ENCODE data around the gene ZNF772.
"Not testable (repeated sequence)": the region's sequence is repeated elsewhere in the genome, so short reads cannot be mapped to it uniquely, and the experiment has no call there.

Gene ZNF772

DNA sequence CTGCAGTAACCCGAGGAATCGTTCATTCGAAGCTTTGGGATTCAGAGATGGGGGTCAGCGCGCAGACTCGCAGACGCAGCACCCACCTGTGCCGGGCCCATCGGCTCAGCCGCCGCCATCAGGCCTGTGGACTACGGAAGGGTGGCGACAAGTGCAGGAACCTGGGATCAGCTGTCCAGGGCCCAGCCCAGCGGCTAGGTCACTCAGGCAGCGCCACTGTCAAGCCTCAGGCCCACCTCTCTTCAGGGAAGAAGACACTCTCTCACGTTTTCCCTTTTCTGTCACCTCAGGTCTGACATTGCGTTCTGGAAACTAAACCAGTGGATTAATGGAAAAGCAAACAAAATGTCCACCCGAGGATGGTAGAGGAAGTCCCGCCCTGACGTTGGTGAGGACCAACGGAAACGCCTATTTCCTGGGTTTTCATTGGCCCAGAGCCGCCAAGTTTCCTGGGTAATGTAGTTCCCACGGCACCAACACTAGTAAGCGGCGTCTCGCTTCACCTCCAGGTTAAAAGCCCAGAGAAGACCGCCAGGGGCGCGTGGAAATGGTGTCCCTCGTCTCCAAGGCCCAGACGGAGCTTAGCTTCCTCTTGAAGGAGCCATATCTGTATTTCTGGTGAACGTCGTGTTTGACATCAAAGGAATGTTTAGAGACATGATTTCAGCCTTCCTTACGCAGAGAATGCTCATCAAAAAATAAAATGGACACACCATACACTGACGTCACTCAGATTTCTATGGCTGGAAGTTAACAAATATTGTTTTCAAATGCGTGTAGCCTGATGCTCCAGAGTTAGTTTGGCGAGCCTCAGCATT is at the start of gene ZNF772:
Gene ZNF772 (minus strand): TSS at position 376 of the 818 bp plus-strand sequence. CDS start 257 bp downstream, at position 119.
- peak; percentile 96 for FAIRE-seq

DNA sequence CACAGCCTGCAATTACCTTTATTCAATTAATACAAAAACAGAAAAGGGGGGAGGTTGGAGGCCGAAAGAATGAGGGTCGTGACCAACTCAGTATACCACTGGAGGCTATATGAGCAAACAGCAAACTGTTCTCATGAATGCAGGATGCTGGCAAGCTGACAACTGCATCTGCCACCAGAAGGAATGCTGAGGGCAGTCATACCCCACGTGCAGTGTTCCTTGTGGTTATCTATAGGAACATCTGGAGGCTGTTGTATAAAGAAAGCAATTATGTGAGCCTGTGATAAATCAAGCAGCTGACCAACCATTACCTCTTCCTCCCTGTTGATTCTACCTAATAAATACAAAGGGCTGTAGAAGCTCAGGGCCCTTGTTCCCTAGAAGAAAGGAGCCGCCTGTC is 40.7 kb upstream of the ZNF772 start:
- not testable (repeated sequence) for FAIRE-seq

DNA sequence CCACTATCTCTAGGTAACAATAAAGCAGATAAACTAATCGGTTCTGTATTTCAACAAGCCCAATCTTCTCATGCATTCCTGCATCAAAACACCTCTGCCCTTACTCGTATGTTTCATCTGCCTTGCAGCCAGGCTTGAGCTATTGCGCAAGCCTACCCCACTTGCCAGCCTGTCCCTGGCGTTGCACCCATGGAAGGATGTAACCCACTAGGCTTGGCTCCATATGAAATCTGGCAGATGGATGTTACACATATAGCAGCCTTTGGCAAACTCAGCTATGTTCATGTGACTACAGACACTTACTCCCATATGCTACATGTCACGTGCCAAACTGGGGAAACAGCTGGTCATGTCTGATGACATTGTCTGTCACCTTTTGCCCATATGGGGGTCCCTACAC is 37.9 kb upstream of the ZNF772 start:
- FAIRE-seq, result no peak

DNA sequence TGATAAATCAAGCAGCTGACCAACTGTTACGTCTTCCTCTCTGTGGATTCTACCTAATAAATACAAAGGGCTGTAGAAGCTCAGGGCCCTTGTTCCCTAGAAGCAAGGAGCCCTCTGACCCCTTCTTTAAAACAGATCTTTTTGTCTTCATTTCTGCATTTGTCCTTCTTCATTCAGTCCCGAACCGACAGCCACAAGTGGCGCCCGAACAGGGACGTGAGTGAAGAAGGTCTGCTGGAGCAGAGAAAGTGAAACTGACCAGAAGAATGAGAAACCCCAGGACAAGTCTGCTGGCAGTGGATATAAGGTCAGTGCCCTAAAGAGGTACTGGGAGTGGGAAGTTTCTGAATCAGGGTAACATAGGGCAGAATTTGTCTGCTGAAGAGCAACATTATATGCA is 35.5 kb upstream of the ZNF772 start:
- FAIRE-seq, result no peak

DNA sequence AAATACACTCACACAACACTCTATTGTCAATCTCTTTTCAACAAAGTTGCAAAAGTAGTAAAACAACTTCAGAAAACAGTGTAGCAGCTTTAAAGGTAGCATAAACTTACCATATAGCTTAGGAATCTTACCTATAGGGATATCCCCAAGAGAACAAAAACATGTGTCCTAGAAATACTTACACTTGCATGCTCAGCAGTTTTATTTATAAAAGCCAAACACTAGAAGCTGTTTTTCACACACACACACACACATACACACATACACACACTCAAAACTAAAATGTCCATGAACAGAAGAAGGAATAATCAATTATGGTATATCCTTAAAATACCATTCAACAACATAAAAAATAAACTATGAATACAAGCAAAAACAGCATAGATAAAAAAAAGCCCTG is 34.1 kb upstream of the ZNF772 start:
- no peak for FAIRE-seq

DNA sequence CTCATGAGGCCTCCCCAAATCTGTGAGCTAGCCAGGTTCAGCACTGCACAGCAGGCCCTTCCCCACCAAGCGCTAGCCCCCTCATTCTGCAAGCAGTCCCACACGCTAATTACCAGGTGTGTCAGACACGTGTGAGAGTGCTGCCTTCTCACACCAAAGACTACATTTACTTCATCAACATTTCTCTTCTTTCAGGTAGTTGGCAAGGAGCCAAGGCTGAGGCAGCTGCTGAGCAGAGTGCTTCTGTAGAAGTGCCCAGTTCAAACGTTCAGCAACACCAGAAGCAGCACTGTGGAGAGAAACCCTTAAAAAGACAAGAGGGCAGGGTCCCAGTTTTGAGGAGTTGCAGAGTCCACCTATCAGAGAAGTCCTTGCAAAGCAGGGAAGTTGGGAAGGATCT is 28.8 kb upstream of the ZNF772 start:
- no peak for FAIRE-seq

DNA sequence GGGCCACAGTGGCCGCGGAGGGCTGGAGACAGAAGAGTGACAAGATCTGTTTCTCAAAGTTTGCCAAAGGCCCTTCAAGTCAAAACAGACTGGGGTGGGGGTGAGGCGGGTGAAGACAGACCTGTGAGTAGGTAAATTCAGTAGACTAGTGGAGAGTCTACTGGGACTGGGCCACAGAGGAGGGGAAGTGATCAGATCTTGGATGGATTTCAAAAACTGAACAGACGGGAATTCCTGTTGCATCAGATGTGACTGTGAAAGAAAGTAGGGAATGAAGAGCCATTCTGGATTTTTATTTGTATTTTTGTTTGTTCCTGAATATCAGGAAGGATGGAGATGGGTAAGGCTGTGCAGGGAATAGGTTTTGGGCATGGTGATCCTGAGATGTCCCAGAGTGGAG is 23.0 kb upstream of the ZNF772 start:
- FAIRE-seq, result not testable (repeated sequence)

DNA sequence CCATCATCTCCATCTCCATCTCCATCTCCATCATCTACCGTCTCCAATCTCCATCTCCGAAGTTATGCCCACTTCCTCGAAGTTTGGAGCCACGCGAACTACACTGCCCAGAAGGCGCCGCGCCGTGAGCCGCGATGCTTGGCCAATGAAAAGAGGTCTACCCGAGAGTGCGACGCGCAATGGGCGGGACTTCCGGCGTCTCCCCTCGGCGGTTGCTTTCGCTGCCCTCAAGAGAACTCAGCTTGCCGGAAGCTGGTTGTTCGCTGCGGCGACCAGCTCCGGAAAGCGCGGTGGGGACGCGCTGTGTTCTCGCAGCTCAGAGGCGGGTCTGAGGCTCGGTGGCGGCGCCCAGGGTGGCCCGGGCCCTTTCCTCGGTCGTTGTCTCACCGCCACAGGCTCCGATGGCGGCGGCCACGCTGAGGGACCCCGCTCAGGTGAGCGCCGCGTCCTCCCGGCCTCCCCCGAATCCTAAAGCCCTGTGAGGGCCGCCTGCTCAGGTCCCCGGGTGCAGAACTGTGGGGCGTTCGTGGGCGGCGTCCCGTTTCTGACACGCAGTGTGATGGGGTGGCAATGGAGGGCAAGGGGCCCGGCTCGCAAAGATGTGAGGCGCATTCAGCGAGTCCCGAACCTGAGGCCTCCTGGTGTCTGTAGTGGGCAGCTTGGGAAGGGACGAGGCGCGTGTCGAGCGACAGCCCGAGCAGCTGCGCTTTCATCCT is 22.5 kb upstream of the ZNF772 start, which contains the start of gene ZNF773:
Gene ZNF773 (plus strand): TSS at position 259 of the 716 bp plus-strand sequence. CDS start 143 bp downstream, at position 402.
- peak; percentile 73 for FAIRE-seq

DNA sequence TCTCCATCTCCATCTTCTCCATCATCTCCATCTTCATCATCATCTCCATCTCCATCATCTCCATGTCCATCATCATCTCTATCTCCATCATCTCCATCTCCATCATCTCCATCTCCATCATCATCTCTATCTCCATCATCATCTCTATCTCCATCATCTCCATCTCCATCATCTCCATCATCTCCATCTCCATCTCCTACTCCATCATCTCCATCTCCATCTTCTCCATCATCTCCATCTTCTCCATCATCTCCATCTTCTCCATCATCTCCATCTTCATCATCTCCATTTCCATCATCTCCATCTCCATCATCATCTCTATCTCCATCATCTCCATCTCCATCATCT is 21.9 kb upstream of the ZNF772 start:
- not testable (repeated sequence) for FAIRE-seq

DNA sequence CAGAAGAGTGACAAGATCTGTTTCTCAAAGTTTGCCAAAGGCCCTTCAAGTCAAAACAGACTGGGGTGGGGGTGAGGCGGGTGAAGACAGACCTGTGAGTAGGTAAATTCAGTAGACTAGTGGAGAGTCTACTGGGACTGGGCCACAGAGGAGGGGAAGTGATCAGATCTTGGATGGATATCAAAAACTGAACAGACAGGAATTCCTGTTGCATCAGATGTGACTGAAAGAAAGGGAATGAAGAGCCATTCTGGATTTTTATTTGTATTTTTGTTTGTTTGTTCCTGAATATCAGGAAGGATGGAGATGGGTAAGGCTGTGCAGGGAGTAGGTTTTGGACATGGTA is 10.9 kb upstream of the ZNF772 start:
- not testable (repeated sequence) for FAIRE-seq

DNA sequence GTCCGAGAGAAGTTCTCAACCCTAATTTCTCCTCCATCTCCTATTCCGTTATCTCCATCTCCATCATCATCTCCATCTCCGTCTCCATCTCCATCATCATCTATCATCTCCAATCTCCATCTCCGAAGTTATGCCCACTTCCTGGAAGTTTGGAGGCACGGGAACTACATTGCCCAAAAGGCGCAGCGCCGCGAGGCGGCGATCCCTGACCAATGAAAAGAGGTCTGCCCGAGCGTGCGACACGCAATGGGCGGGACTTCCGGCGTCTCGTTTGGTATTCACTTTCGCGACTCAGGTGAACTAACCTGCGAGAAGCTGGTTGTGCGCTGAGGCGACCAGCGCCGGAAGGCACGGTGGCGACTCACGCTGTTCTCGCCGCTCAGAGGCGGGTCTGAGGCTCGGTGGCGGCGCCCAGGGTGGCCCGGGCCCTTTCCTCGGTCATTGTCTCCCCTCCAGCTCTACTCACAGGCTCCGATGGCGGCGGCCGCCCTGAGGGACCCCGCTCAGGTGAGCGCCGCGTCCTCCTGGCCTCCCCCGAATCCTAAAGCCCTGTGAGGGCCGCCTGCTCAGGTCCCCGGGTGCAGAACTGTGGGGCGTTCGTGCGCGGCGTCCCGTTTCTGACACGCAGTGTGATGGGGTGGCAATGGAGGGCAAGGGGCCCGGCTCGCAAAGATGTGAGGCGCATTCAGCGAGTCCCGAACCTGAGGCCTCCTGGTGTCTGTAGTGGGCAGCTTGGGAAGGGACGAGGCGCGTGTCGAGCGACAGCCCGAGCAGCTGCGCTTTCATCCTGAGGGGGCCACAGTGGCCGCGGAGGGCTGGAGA is 10.3 kb upstream of the ZNF772 start, which contains the start of gene ZNF419:
Gene ZNF419 (plus strand): TSS at position 274 of the 822 bp plus-strand sequence. CDS start 201 bp downstream, at position 475.
- FAIRE-seq, result peak; percentile 91

DNA sequence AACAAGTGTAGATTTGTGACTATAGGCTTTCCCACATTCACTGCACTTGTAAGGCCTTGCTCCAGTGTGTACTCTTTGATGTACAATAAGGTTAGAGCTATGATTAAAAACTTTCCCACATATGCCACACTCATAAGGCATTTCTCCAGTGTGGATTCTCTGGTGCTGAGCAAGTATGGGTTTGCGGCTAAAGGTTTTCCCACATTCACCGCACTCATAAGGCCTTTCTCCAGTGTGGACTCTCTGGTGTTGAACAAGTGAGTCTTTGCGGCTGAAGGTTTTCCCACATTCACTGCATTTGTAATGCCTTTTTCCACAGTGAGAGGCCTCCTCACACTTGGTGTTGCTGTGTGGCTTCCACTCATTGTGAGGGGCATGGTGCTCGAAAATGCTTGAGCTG is 3.7 kb downstream of the ZNF772 start:
- no peak for FAIRE-seq

DNA sequence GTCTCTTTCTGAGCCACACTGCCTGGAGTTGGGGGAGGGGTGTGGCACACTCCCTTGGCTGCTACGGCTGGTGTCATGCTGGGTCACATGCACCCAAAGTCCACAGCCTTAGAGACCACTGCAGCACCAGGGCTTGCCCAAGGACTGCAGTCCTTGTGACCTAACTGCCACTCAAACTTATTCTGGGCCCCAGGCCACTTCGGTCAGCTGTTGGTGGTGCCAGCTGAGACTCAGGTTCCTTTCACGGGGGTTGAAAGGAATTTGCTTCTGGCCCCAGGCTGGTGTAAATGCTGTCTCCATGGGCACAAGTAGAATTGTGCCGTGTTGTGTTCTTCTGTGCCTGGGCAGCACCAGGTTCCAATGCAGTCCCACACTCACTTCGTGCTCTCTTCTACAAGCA is 10.9 kb downstream of the ZNF772 start:
- no peak for FAIRE-seq

DNA sequence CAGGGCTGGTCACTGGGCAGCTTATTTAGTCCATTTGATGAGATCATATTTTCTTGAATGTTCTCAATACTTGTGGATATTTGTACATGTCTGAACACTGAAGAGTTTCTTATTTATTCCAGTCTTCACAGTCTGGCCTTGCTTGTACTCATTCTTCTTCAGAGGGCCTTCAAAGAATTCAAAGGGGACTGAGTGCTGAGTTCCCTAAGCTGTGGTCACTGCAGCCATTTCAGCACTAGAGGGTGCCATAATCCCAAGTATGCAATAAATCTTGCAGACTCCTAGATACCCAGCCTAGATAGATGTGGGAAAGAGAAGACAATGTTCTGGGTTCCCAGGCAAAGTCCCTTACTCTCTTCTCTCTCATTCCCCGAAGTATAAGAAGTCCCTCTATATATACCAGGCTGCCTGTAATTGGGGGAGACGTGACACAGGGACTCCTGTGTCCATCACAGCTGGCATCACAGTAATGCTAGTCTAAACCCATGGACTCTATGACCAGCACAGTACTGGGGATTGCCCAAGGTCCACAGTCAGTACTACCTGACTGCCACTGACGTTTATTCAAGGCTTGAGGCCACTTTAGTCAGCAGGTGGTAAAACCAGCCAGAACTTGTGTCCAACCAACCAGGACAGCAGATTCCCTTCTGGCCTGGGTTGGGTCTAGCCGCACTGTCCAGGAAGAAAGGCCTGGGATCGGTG is 11.5 kb downstream of the ZNF772 start:
- FAIRE-seq, result peak; percentile 17

DNA sequence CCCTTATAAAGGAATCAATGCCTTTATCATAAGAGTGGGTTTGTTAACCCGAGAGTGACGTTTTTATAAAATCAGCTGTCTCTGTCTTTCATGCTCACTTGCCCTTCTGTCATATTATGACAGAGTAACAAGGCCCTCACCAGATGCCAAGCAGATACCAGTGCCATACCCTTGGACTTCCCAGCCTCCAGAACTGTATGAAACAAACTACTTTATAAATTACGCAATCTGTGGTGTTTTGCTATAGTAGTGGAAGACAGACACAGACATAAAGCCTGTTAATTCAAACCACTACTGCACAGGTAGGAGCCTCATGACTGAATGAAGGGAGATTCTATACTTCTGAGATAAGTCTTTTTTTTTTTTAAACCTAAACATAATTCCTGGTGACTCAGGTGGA is 25.1 kb downstream of the ZNF772 start:
- no peak for FAIRE-seq

DNA sequence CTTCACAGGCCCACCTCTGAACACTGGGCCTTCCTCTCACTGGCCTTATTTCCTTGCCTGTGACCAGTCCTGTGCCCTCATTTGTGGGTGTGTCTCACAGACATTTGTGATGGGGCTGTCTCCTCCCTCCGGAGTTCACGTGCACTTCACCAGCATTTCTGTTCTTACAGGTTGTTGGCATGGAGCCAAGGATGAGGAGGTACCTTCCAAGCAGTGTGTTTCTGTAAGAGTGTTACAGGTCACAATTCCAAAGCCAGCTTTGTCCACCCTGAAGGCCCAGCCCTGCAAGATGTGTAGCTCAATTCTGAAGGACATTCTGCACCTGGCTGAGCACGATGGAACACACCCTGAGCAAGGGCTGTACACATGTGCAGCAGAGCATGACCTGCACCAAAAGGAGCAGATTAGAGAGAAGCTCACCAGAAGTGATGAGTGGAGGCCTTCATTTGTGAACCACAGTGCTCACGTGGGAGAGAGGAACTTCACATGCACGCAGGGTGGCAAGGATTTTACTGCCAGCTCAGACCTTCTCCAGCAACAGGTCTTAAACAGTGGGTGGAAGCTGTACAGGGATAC is 34.2 kb downstream of the ZNF772 start:
- FAIRE-seq, result no peak

DNA sequence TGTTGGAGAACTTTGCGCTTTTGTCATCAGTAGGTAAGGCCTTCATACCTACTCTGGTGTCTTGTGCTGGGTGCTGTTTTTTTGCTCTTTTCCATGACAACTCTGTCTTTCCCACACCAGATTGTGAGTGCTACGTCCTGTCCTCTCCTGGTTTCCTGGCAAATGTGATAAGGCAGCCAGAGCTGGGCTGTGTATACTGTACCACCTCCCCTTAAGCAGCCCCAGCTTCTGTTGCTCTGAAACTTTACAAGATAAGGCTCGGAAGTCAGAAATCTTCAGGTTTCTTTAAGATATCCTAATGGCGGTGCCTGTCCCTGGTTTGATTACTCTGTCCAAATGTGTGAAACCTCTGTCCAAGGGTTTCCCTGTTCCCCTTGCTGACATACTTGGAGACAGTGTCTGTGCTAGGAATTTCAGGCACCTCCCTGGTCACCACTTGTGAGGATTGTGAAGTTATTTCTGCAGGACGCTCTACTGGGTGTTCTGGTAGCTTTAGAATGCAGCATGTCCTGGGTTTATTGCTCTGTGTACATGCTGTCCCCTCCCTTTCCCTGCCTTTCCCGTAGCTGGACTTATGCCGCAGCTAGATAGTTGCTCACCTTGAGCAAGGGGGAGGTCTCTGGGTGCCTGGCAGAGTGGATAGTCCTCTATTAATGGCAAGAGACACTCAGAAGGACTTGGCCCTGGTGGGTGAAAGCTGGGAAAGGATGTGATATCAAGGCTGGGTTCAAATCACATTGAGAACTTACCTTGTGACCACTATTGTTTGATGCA is 35.2 kb downstream of the ZNF772 start:
- no peak for FAIRE-seq

DNA sequence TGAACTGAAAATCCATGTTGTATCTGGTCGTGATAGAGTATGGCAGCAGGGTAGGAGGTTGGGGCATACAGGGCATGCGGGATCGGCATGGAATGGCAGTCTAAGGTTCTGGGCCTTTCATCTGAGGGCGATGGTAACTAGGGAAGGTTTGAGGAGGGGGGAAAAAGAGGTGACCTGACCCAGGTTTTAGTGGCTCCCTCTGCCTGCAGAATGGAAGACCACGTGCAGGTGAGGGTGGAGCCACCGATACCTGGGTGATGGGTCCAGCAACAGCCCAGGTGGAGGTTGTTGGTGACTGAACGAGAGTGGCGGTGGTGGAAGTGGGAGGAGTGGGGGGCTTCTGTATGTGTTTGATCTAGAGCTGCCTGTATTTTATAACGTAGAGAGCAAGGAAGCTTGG is 38.4 kb downstream of the ZNF772 start:
- FAIRE-seq, result no peak

DNA sequence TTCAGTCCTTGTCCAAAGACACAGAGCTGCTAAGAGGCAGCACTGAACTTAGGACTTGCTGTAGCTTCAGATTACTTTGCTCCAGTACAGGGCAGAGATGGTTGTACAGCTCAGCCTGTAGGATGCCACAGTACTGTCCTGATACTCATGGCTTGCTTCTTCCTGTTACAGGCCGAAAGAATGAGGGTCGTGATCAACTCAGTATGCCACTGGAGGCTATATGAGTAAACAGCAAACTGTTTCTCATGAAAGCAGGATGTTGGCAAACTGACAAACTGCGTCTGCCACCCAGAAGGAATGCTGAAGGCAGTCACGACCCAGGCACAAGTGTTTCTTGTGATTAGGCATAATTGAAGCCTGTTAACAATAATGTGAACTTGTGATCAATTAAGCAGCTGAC is 39.4 kb downstream of the ZNF772 start:
- FAIRE-seq, result no peak

DNA sequence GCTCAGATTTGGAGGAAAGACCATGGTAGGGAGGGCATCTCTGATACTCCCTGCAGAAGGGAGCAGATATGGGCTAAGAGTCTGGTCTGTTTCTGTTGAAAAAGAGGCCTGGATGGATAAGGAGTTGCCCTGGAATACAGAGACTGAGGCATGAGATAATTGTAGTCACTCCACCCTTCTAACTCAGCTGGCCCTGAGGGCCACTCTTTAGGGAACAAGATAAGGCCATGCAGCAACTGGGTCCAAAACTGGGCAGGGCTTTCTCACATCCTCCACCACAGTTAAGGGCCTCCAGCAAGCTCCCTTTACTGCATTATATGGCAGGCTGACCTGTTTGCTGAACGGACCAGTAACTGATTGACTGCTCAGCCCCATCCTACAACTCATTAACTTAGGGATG is 40.9 kb downstream of the ZNF772 start:
- no peak for FAIRE-seq
